Measurements from ENCODE around the gene IL32.

DNA sequence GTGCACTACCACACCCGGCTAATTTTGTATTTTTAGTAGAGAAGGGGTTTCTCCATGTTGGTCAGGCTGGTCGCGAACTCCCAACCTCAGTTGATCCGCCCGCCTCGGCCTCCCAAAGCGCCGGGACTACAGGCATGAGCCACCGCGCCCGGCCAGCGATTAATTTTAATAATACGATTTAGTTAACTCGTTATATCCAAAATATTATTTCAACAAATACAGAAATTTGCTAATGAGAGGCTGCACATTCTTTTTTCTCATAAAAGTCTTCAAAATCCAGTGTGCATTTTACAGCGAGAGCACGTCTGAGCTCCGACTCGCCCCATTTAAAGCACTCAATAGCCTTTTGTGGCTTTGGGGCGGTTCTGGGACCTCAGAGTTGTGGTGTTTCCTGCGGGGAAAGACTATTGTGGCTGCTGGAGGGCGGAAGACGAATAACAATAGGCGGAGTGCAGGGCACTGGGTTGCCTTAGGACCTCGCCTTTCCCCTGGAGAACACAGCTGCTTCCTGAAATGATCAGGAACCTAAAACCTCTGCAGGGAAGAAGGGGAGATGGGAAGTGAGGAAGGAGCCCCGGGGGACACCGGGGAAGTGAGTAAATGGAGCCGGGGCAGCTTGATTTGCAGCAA lies 36.5 kb downstream of the IL32 start:
- TF ChIP-seq ZNF776 (tag by site-specific recombination; IDR thresholded peaks at IDR 0.05; ENCODE audit: borderline replicate concordance) (no peak), ZBTB1 (tag by site-specific recombination; IDR thresholded peaks at IDR 0.05) (no peak), ZEB2 (tag by site-specific recombination; IDR thresholded peaks at IDR 0.05) (no peak), ZNF174 (tag by site-specific recombination; IDR thresholded peaks at IDR 0.05) (no peak), ZNF514 (tag by site-specific recombination; IDR thresholded peaks at IDR 0.05) (no peak), ZNF510 (tag by site-specific recombination; IDR thresholded peaks at IDR 0.05; ENCODE audit: insufficient replicate concordance) (no peak), ZNF24 (tag by site-specific recombination; IDR thresholded peaks at IDR 0.05) (no peak), ZNF544 (tag by site-specific recombination; IDR thresholded peaks at IDR 0.05) (no peak), KLF8 (tag by site-specific recombination; IDR thresholded peaks at IDR 0.05) (no peak), ZNF274 (IDR thresholded peaks at IDR 0.05; ENCODE audit: low read length) (no peak), ZNF274 (tag by site-specific recombination; IDR thresholded peaks at IDR 0.05; ENCODE audit: borderline replicate concordance) (no peak), MYNN (tag by site-specific recombination; IDR thresholded peaks at IDR 0.05; ENCODE audit: borderline replicate concordance) (no peak)
- TF ChIP-seq, protein P1, sequence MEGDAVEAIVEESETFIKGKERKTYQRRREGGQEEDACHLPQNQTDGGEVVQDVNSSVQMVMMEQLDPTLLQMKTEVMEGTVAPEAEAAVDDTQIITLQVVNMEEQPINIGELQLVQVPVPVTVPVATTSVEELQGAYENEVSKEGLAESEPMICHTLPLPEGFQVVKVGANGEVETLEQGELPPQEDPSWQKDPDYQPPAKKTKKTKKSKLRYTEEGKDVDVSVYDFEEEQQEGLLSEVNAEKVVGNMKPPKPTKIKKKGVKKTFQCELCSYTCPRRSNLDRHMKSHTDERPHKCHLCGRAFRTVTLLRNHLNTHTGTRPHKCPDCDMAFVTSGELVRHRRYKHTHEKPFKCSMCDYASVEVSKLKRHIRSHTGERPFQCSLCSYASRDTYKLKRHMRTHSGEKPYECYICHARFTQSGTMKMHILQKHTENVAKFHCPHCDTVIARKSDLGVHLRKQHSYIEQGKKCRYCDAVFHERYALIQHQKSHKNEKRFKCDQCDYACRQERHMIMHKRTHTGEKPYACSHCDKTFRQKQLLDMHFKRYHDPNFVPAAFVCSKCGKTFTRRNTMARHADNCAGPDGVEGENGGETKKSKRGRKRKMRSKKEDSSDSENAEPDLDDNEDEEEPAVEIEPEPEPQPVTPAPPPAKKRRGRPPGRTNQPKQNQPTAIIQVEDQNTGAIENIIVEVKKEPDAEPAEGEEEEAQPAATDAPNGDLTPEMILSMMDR (tag by site-specific recombination; IDR thresholded peaks at IDR 0.05): no peak
- TF ChIP-seq, protein P2, sequence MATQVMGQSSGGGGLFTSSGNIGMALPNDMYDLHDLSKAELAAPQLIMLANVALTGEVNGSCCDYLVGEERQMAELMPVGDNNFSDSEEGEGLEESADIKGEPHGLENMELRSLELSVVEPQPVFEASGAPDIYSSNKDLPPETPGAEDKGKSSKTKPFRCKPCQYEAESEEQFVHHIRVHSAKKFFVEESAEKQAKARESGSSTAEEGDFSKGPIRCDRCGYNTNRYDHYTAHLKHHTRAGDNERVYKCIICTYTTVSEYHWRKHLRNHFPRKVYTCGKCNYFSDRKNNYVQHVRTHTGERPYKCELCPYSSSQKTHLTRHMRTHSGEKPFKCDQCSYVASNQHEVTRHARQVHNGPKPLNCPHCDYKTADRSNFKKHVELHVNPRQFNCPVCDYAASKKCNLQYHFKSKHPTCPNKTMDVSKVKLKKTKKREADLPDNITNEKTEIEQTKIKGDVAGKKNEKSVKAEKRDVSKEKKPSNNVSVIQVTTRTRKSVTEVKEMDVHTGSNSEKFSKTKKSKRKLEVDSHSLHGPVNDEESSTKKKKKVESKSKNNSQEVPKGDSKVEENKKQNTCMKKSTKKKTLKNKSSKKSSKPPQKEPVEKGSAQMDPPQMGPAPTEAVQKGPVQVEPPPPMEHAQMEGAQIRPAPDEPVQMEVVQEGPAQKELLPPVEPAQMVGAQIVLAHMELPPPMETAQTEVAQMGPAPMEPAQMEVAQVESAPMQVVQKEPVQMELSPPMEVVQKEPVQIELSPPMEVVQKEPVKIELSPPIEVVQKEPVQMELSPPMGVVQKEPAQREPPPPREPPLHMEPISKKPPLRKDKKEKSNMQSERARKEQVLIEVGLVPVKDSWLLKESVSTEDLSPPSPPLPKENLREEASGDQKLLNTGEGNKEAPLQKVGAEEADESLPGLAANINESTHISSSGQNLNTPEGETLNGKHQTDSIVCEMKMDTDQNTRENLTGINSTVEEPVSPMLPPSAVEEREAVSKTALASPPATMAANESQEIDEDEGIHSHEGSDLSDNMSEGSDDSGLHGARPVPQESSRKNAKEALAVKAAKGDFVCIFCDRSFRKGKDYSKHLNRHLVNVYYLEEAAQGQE (tag by site-specific recombination; IDR thresholded peaks at IDR 0.05): no peak

All from HEK293 (cell line).